K562 (cell line): ENCODE data around the gene HLA-DMB. TPM values are rescaled to one million over a fixed set of nuclear protein-coding genes. Genes with fewer than 3 reads are reported as not detected.

ENCODE experiments used
- ATAC-seq: fragments of 200-7000 bp; cut with Tn5 transposase; 3 replicates; pipeline ENCODE4 v1.9.1; 2020; ENCODE audit warnings: moderate library complexity
- BruUV-seq: library from RNA; stranded (reverse); fragments of 400-500 nt; replicated peaks from 2 replicates; lab custom pipeline; 2021; lab: Mats Ljungman, UMichigan
- CTCF ChIA-PET: fragments of 300-600 bp; formaldehyde crosslinking; extraction: SDS; loops from one replicate; lab custom pipeline; 2021; ENCODE audit warnings: low intra/inter-chr PET ratio; lab: Yijun Ruan, JAX
- POLR2A ChIA-PET: fragments of 300-600, 350-650 bp; sonication (Branson Sonifier 250); formaldehyde crosslinking; extraction: SDS; loops from one replicate; lab custom pipeline; 2021; ENCODE audit warnings: antibody characterized with exemption, inconsistent platforms; lab: Yijun Ruan, JAX
- DNase-seq, 4 experiments: peaks; one replicate each; pipeline versions ENCODE4 v3.0.0 to v3.0.0-alpha.2; 2011 to 2018; ENCODE audit warnings: low spot score in 3 of 4, mixed read lengths in 3 of 4; ENCODE audit errors: extremely low read depth in 1 of 4
- FAIRE-seq: peaks from 2 replicates; lab custom pipeline; 2011; peaks lifted over from hg19 to GRCh38; lab: Jason Lieb, UNC
- H2AFZ ChIP-seq: 2 replicates; pipeline ENCODE4 v1.6.0; 2011; ENCODE audit warnings: low read depth, low read length, control low read depth, inconsistent platforms
- H3K27ac ChIP-seq: fragments of 200-600 bp; 3 replicates; pipeline ENCODE4 v1.8.0; 2011; ENCODE audit warnings: low read depth, mild to moderate bottlenecking, control low read depth, inconsistent platforms, low read length, moderate library complexity, mixed read lengths; ENCODE audit errors: extremely low read depth
- H3K27me3 ChIP-seq, 2 experiments: fragments of 300-600 bp in 1 of 2; 2 replicates in 1 of 2; 3 replicates in 1 of 2; pipeline versions ENCODE4 v1.6.0 to v1.8.0; 2011; ENCODE audit warnings: inconsistent platforms in 2 of 2, low read length in 2 of 2, mild to moderate bottlenecking in 1 of 2, mixed read lengths in 1 of 2, moderate library complexity in 1 of 2; ENCODE audit not compliant: control insufficient read depth in 2 of 2, insufficient read depth in 2 of 2
- H3K36me3 ChIP-seq: fragments of 300-600 bp; 3 replicates; pipeline ENCODE4 v1.8.0; 2011; ENCODE audit warnings: mild to moderate bottlenecking, low read length, inconsistent platforms; ENCODE audit not compliant: control insufficient read depth, insufficient read depth
- H3K4me1 ChIP-seq, 2 experiments: fragments of 200-600 bp in 1 of 2; replicated peaks in 1 of 2; 2 replicates in 1 of 2; 3 replicates in 1 of 2; pipeline versions ENCODE4 v1.5.1 to v1.8.0; 2011; ENCODE audit warnings: inconsistent platforms in 2 of 2, low read length in 2 of 2, mild to moderate bottlenecking in 1 of 2, mixed read lengths in 1 of 2, moderate library complexity in 1 of 2; ENCODE audit not compliant: control insufficient read depth in 2 of 2, insufficient read depth in 2 of 2
- H3K4me2 ChIP-seq: 2 replicates; pipeline ENCODE4 v1.6.1; 2011; ENCODE audit warnings: low read length, control low read depth, inconsistent platforms, mixed read lengths; ENCODE audit not compliant: insufficient read depth
- H3K4me3 ChIP-seq: fragments of 200-600 bp; sonication (generic), shearing (Covaris generic); 2 replicates; pipeline ENCODE4 v1.5.1; 2016; ENCODE audit warnings: control low read depth, inconsistent platforms
- H3K79me2 ChIP-seq: fragments of 200-600 bp; 3 replicates; pipeline ENCODE4 v1.8.0; 2011; ENCODE audit warnings: low read length, inconsistent platforms; ENCODE audit not compliant: control insufficient read depth, insufficient read depth
- H3K9ac ChIP-seq, 2 experiments: 2 replicates each; pipeline versions ENCODE4 v1.6.0 to v1.6.1; 2011; ENCODE audit warnings: low read depth in 2 of 2, low read length in 2 of 2, control low read depth in 1 of 2, inconsistent platforms in 1 of 2, mild to moderate bottlenecking in 1 of 2, mixed read lengths in 1 of 2; ENCODE audit not compliant: insufficient read depth in 1 of 2
- H3K9me1 ChIP-seq: one replicate; pipeline ENCODE4 v1.6.0; 2011; ENCODE audit warnings: inconsistent platforms, mild to moderate bottlenecking, low read length, moderate library complexity; ENCODE audit not compliant: control insufficient read depth, insufficient read depth
- H3K9me3 ChIP-seq: replicated peaks from 2 replicates; pipeline ENCODE4 v1.5.1; 2011; ENCODE audit warnings: low read depth, low read length, inconsistent platforms; ENCODE audit not compliant: control insufficient read depth, insufficient read depth
- H4K20me1 ChIP-seq: replicated peaks from 2 replicates; pipeline ENCODE4 v1.6.1; 2011; ENCODE audit warnings: low read length, inconsistent platforms, mixed read lengths; ENCODE audit not compliant: control insufficient read depth, insufficient read depth
- C11orf30 ChIP-seq: fragments of 450-650 bp; IDR thresholded peaks from 2 replicates; pipeline ENCODE4 v1.6.1; 2016; ENCODE audit warnings: low read depth, mild to moderate bottlenecking
- CAMTA2 ChIP-seq: fragments of 250-450 bp; sonication (Bioruptor Pico); conservative IDR thresholded peaks from 2 replicates; pipeline ENCODE4 v1.5.1; 2022
- CC2D1A ChIP-seq: fragments of 450-650 bp; IDR thresholded peaks from 2 replicates; pipeline ENCODE4 v1.6.1; 2017; ENCODE audit warnings: mild to moderate bottlenecking
- ELF4 ChIP-seq: fragments of 450-650 bp; formaldehyde crosslinking; IDR thresholded peaks from 2 replicates; pipeline ENCODE4 v1.4.0; 2022; ENCODE audit warnings: missing genetic modification characterization
- HDAC3 ChIP-seq: fragments of 450-650 bp; IDR thresholded peaks from 2 replicates; pipeline ENCODE4 v1.6.1; 2018; ENCODE audit warnings: borderline replicate concordance, mild to moderate bottlenecking, moderate library complexity; ENCODE audit not compliant: partially characterized antibody
- MCM3 ChIP-seq: fragments of 450-650 bp; IDR thresholded peaks from 2 replicates; pipeline ENCODE4 v1.6.1; 2016
- MCM5 ChIP-seq: fragments of 450-650 bp; IDR thresholded peaks from 2 replicates; pipeline ENCODE4 v1.6.1; 2016; ENCODE audit warnings: low read depth
- ZC3H4 ChIP-seq: sonication (generic); formaldehyde crosslinking; IDR thresholded peaks from 2 replicates; pipeline ENCODE4 v1.9.0; 2021; ENCODE audit warnings: missing genetic modification reagents, borderline replicate concordance
- ZNF354B ChIP-seq: fragments of 250-450 bp; sonication (Bioruptor Pico); IDR thresholded peaks from 2 replicates; pipeline ENCODE4 v1.4.0; 2020
- WGBS: fragments of 100-300 bp; shearing (Covaris generic); methylation state at CpG from one replicate; pipeline ENCODE4 v1.1.6; 2016; ENCODE audit warnings: low coverage, mixed read lengths; ENCODE audit not compliant: insufficient coverage; ENCODE audit errors: missing lambda C conversion rate; 5-methylcytosine and 5-hydroxymethylcytosine counted together
- in situ Hi-C: fragments of 300-500 bp; cut with MboI; formaldehyde crosslinking; loops from 4 replicates; pipeline ENCODE4 v1.15.0; 2018; ENCODE audit warnings: inconsistent platforms, mixed read lengths
- intact Hi-C: fragments of 100-400 bp; cut with micrococcal nuclease; formaldehyde crosslinking; loops from 2 replicates; pipeline ENCODE4 v1.14.2; 2022
- polyA plus RNA-seq, 8 experiments: library from polyadenylated mRNA; depleted of rRNA in 4 of 8; stranded (reverse) in 5 of 8; unstranded in 3 of 8; fragments of >200 nt; fragmentation: Nextera tagmentation in 2 of 8; fragmentation: Illumina TruSeq in 1 of 8; extraction: Ambion mirVana in 2 of 8; extraction: Trizol in 1 of 8; gene quantifications; 2 replicates each; pipeline versions ENCODE4 v1.2.1 to v1.2.3, GENCODE V29; 2011 to 2014; ENCODE audit warnings: inconsistent platforms in 1 of 8, missing spikeins in 1 of 8
- total RNA-seq, 7 experiments: library from RNA; depleted of rRNA in 6 of 7; stranded (reverse); fragments of >200 nt in 6 of 7; fragmentation: Illumina TruSeq in 2 of 7; extraction: Trizol in 2 of 7; gene quantifications; 2 replicates each; pipeline versions ENCODE4 v1.2.1 to v1.2.3, GENCODE V29; 2011 to 2021; ENCODE audit warnings: low replicate concordance in 1 of 7
- TF ChIP-seq, protein P1 (sequence below): fragments of 250-450 bp; sonication (Bioruptor Pico); IDR thresholded peaks from 2 replicates; pipeline ENCODE4 v1.8.0; 2021; ENCODE audit warnings: moderate library complexity, mild to moderate bottlenecking, inconsistent platforms
- TF ChIP-seq, protein P2 (sequence below): fragments of 150-350 bp; conservative IDR thresholded peaks from 2 replicates; pipeline ENCODE4 v1.6.1; 2014; ENCODE audit warnings: low read length
- TF ChIP-seq, protein P3 (sequence below): fragments of 450-650 bp; formaldehyde crosslinking; IDR thresholded peaks from 2 replicates; pipeline ENCODE4 v1.4.0; 2022; ENCODE audit warnings: missing genetic modification characterization
- TF ChIP-seq, protein P4 (sequence below): fragments of 450-650 bp; IDR thresholded peaks from 2 replicates; pipeline ENCODE4 v1.6.1; 2017; ENCODE audit warnings: antibody characterized with exemption
- TF ChIP-seq, protein P5 (sequence below): fragments of 450-650 bp; formaldehyde crosslinking; IDR thresholded peaks from 2 replicates; pipeline ENCODE4 v1.4.0; 2022; ENCODE audit warnings: missing genetic modification characterization

HLA-DMB gene
- total and polyA plus RNA-seq, 9 of the 15 experiments (the other 6 are each of a cell fraction or from before 2014, with no cell fraction given), result 0.38 TPM; not detected in 8

DNA sequence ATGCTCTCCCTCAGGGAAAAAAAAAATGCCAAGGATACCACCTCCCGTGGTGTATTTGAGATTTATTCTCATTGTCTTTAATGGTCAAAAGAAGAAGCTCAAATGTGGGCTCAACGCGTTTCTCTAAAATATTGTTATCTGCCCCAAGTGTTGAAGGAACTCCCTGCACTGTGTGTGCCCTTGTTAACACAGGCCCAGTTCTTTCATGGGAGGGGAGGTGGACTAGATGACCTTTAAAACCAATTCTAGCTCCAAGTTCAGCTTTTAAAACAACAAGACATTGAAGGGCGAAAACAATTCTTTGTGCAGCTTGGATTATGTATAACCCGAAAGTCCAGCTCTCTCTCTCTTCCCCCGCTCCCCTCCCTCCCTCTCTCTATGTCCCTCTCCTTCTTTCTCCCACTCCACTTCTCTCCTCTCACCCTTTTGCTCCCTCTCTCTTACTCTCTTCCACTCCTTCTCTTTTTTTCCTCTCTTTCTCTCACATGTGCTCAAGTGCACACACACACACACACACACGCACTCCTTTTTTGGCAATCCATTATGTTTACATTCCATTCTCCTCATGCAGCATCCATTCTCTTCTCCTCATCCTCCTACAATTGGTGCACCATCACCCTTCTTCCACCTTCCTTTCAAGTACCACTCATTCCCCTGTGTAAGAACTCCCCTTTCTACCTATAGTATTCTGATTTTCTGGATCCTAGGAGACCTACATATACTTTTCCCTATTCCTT lies 8.5 kb downstream of the HLA-DMB start:
- no peak for FAIRE-seq
- Histone ChIP-seq H2AFZ (no peak overlapping the region), H3K36me3 (no peaks in the 10 kb centered on the region), H3K9me3 (no peaks in the 10 kb centered on the region), H3K27me3 (peaks cover 12 to 26% of the 10 kb centered on the region in 2 experiments), H3K4me1 (no peaks in the 10 kb centered on the region), H3K27ac (no peak overlapping the region), H3K79me2 (no peaks in the 10 kb centered on the region), H4K20me1 (no peaks in the 10 kb centered on the region), H3K4me3 (no peak overlapping the region), H3K4me2 (no peak overlapping the region), H3K9me1 (no peaks in the 10 kb centered on the region), H3K9ac (no peak overlapping the region)
- BruUV-seq, result no TSS peak
- intact Hi-C loops, result no loop called here
- WGBS, result 3% methylated on average over 6 of the region's 7 CpGs
- POLR2A ChIA-PET, result interaction anchor here (0.7 to 3.3 kb wide), 4 partner anchors 9 to 61 kb away, joined by 3 to 65 read pairs (median 26); no protein-coding TSS in a partner anchor
- no peak for ATAC-seq
- in situ Hi-C loops, result loop anchor here (10.0 kb wide), 1 partner anchor 53 kb away; no protein-coding TSS in a partner anchor
- CTCF ChIA-PET, result interaction anchor here (0.7 to 3.9 kb wide), 4 partner anchors 16 to 54 kb away, joined by 3 to 57 read pairs (median 6); no protein-coding TSS in a partner anchor
- DNase-seq, result no peak
- TF ChIP-seq MCM3 (peak; percentile 26; the same call in 1 of the 2 replicates), ZNF354B (CRISPR knock-in tag) (no peak), CC2D1A (no peak), HDAC3 (no peak), C11orf30 (no peak), ELF4 (CRISPR knock-in tag) (peak; percentile 70; the same call in 1 of the 2 replicates), MCM5 (no peak), CAMTA2 (no peak), ZC3H4 (CRISPR knock-in tag) (no peak)
- TF ChIP-seq, protein P1, sequence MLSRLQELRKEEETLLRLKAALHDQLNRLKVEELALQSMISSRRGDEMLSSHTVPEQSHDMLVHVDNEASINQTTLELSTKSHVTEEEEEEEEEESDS, result no peak
- TF ChIP-seq, protein P2, sequence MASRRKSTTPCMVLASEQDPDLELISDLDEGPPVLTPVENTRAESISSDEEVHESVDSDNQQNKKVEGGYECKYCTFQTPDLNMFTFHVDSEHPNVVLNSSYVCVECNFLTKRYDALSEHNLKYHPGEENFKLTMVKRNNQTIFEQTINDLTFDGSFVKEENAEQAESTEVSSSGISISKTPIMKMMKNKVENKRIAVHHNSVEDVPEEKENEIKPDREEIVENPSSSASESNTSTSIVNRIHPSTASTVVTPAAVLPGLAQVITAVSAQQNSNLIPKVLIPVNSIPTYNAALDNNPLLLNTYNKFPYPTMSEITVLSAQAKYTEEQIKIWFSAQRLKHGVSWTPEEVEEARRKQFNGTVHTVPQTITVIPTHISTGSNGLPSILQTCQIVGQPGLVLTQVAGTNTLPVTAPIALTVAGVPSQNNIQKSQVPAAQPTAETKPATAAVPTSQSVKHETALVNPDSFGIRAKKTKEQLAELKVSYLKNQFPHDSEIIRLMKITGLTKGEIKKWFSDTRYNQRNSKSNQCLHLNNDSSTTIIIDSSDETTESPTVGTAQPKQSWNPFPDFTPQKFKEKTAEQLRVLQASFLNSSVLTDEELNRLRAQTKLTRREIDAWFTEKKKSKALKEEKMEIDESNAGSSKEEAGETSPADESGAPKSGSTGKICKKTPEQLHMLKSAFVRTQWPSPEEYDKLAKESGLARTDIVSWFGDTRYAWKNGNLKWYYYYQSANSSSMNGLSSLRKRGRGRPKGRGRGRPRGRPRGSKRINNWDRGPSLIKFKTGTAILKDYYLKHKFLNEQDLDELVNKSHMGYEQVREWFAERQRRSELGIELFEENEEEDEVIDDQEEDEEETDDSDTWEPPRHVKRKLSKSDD, result no peak
- TF ChIP-seq, protein P3, sequence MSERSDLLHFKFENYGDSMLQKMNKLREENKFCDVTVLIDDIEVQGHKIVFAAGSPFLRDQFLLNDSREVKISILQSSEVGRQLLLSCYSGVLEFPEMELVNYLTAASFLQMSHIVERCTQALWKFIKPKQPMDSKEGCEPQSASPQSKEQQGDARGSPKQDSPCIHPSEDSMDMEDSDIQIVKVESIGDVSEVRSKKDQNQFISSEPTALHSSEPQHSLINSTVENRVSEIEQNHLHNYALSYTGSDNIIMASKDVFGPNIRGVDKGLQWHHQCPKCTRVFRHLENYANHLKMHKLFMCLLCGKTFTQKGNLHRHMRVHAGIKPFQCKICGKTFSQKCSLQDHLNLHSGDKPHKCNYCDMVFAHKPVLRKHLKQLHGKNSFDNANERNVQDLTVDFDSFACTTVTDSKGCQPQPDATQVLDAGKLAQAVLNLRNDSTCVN, result peak; percentile 87; the same call in 1 of the 2 replicates
- TF ChIP-seq, protein P4, sequence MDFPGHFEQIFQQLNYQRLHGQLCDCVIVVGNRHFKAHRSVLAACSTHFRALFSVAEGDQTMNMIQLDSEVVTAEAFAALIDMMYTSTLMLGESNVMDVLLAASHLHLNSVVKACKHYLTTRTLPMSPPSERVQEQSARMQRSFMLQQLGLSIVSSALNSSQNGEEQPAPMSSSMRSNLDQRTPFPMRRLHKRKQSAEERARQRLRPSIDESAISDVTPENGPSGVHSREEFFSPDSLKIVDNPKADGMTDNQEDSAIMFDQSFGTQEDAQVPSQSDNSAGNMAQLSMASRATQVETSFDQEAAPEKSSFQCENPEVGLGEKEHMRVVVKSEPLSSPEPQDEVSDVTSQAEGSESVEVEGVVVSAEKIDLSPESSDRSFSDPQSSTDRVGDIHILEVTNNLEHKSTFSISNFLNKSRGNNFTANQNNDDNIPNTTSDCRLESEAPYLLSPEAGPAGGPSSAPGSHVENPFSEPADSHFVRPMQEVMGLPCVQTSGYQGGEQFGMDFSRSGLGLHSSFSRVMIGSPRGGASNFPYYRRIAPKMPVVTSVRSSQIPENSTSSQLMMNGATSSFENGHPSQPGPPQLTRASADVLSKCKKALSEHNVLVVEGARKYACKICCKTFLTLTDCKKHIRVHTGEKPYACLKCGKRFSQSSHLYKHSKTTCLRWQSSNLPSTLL, result no peak
- TF ChIP-seq, protein P5, sequence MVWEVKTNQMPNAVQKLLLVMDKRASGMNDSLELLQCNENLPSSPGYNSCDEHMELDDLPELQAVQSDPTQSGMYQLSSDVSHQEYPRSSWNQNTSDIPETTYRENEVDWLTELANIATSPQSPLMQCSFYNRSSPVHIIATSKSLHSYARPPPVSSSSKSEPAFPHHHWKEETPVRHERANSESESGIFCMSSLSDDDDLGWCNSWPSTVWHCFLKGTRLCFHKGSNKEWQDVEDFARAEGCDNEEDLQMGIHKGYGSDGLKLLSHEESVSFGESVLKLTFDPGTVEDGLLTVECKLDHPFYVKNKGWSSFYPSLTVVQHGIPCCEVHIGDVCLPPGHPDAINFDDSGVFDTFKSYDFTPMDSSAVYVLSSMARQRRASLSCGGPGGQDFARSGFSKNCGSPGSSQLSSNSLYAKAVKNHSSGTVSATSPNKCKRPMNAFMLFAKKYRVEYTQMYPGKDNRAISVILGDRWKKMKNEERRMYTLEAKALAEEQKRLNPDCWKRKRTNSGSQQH, result peak; percentile 50; the same call in 1 of the 2 replicates
